H1 (cell line): ENCODE measurements around the gene TESMIN. TPM values are rescaled to one million over a fixed set of nuclear protein-coding genes. Genes with fewer than 3 reads are reported as not detected.

ENCODE experiments used
- CTCF ChIA-PET: fragments of 300-600 bp; sonication (Branson Sonifier 250); formaldehyde crosslinking; loops from one replicate; lab custom pipeline; 2021; ENCODE audit not compliant: partially characterized antibody; lab: Charles Lee
- POLR2A ChIA-PET: fragments of 300-600 bp; sonication (Branson Sonifier 250); formaldehyde crosslinking; loops from one replicate; lab custom pipeline; 2021; ENCODE audit warnings: inconsistent platforms; ENCODE audit not compliant: partially characterized antibody; lab: Charles Lee
- DNase-seq, 2 experiments: peaks; one replicate each; pipeline versions ENCODE4 v3.0.0 to v3.0.0-alpha.2; 2010 to 2022; ENCODE audit warnings: low spot score in 2 of 2, low read depth in 1 of 2, mixed read lengths in 1 of 2
- FAIRE-seq: peaks from 2 replicates; lab custom pipeline; 2011; peaks lifted over from hg19 to GRCh38; lab: Jason Lieb, UNC
- H2AFZ ChIP-seq: 2 replicates; pipeline ENCODE4 v1.8.1; 2012; ENCODE audit warnings: low read length, inconsistent platforms
- H2AK5ac ChIP-seq: 2 replicates; pipeline ENCODE4 v1.6.1; 2013; ENCODE audit warnings: low read depth, low read length
- H2BK120ac ChIP-seq: replicated peaks from 2 replicates; pipeline ENCODE3; 2013; ENCODE audit warnings: low read depth, low read length, inconsistent platforms
- H2BK12ac ChIP-seq: 2 replicates; pipeline ENCODE4 v1.6.1; 2013; ENCODE audit warnings: low read depth, low read length
- H2BK15ac ChIP-seq: 2 replicates; pipeline ENCODE4 v1.6.1; 2013; ENCODE audit warnings: low read length
- H2BK20ac ChIP-seq: 2 replicates; pipeline ENCODE4 v1.6.1; 2013; ENCODE audit warnings: low read length
- H2BK5ac ChIP-seq: 2 replicates; pipeline ENCODE4 v1.6.1; 2013; ENCODE audit warnings: low read depth, low read length
- H3K14ac ChIP-seq: 2 replicates; pipeline ENCODE4 v1.6.1; 2013; ENCODE audit warnings: inconsistent platforms; ENCODE audit not compliant: insufficient read length
- H3K18ac ChIP-seq: 2 replicates; pipeline ENCODE4 v1.6.1; 2013; ENCODE audit warnings: low read length; ENCODE audit errors: extremely low read depth
- H3K23ac ChIP-seq: 2 replicates; pipeline ENCODE4 v1.6.1; 2013; ENCODE audit warnings: inconsistent platforms; ENCODE audit not compliant: insufficient read length
- H3K23me2 ChIP-seq: 2 replicates; pipeline ENCODE4 v1.6.1; 2013; ENCODE audit warnings: low read depth, low read length
- H3K27ac ChIP-seq: 2 replicates; pipeline ENCODE4 v1.6.1; 2011; ENCODE audit warnings: low read depth, low read length, inconsistent platforms
- H3K27me3 ChIP-seq, 4 experiments: replicated peaks in 1 of 4; 1 replicate in 1 of 4; 2 replicates in 3 of 4; pipeline versions ENCODE4 v1.6.1 to v1.8.1; 2011 to 2013; ENCODE audit warnings: low read length in 3 of 4, mild to moderate bottlenecking in 3 of 4, inconsistent platforms in 2 of 4, mixed read lengths in 2 of 4, moderate library complexity in 1 of 4; ENCODE audit not compliant: control insufficient read depth in 3 of 4, insufficient read depth in 3 of 4; ENCODE audit errors: extremely low read depth in 1 of 4
- H3K36me3 ChIP-seq, 4 experiments: 2 replicates each; pipeline versions ENCODE4 v1.6.1 to v1.8.1; 2011 to 2013; ENCODE audit warnings: mild to moderate bottlenecking in 4 of 4, low read length in 3 of 4, moderate library complexity in 2 of 4, control low read depth in 1 of 4, inconsistent platforms in 1 of 4; ENCODE audit not compliant: insufficient read depth in 4 of 4, control insufficient read depth in 2 of 4
- H3K4ac ChIP-seq: replicated peaks from 2 replicates; pipeline ENCODE3; 2013; ENCODE audit warnings: low read length, low read depth, mixed read lengths, inconsistent platforms; ENCODE audit not compliant: insufficient read length
- H3K4me1 ChIP-seq, 4 experiments: replicated peaks in 1 of 4; 1 replicate in 1 of 4; 2 replicates in 3 of 4; pipeline versions ENCODE4 v1.6.1 to v1.8.1; 2011 to 2013; ENCODE audit warnings: low read length in 3 of 4, inconsistent platforms in 2 of 4, mixed read lengths in 1 of 4; ENCODE audit not compliant: insufficient read depth in 4 of 4, control insufficient read depth in 3 of 4
- H3K4me2 ChIP-seq, 2 experiments: 2 replicates each; pipeline versions ENCODE4 v1.6.1 to v1.8.1; 2011 to 2013; ENCODE audit warnings: low read depth in 2 of 2, low read length in 2 of 2, control low read depth in 1 of 2, inconsistent platforms in 1 of 2, mild to moderate bottlenecking in 1 of 2; ENCODE audit not compliant: insufficient read depth in 1 of 2
- H3K4me3 ChIP-seq, 4 experiments: fragments of 200-600, 300-600 bp in 1 of 4; sonication (generic), shearing (Covaris generic), sonication (Bioruptor Twin) in 1 of 4; 2 replicates each; pipeline versions ENCODE4 v1.5.1 to v1.8.1; 2011 to 2016; ENCODE audit warnings: low read length in 4 of 4, low read depth in 3 of 4, control low read depth in 2 of 4, inconsistent platforms in 2 of 4, mild to moderate bottlenecking in 2 of 4, mixed read lengths in 1 of 4, moderate library complexity in 1 of 4; ENCODE audit not compliant: insufficient read depth in 2 of 4; ENCODE audit errors: extremely low read depth in 1 of 4
- H3K56ac ChIP-seq: replicated peaks from 2 replicates; pipeline ENCODE3; 2013; ENCODE audit warnings: low read depth, mild to moderate bottlenecking, mixed read lengths, low read length, inconsistent platforms; ENCODE audit not compliant: insufficient read length
- H3K79me1 ChIP-seq: 2 replicates; pipeline ENCODE4 v1.6.1; 2013; ENCODE audit warnings: low read depth, low read length, control low read depth
- H3K79me2 ChIP-seq, 2 experiments: 2 replicates each; pipeline versions ENCODE4 v1.6.1 to v1.8.1; 2012 to 2013; ENCODE audit warnings: low read length in 2 of 2, mild to moderate bottlenecking in 2 of 2, inconsistent platforms in 1 of 2; ENCODE audit not compliant: insufficient read depth in 2 of 2, control insufficient read depth in 1 of 2
- H3K9ac ChIP-seq, 4 experiments: replicated peaks in 1 of 4; 1 replicate in 1 of 4; 2 replicates in 3 of 4; pipeline versions ENCODE4 v1.6.1 to v1.8.1; 2011 to 2013; ENCODE audit warnings: low read depth in 3 of 4, low read length in 3 of 4, control low read depth in 2 of 4, mild to moderate bottlenecking in 2 of 4, moderate library complexity in 2 of 4, inconsistent platforms in 1 of 4; ENCODE audit errors: extremely low read depth in 1 of 4
- H3K9me3 ChIP-seq, 2 experiments: 2 replicates each; pipeline versions ENCODE4 v1.6.1 to v1.8.1; 2012 to 2013; ENCODE audit warnings: mild to moderate bottlenecking in 2 of 2, moderate library complexity in 2 of 2, control low read depth in 1 of 2, inconsistent platforms in 1 of 2, low read depth in 1 of 2, low read length in 1 of 2, mixed read lengths in 1 of 2; ENCODE audit not compliant: insufficient read depth in 2 of 2
- H4K20me1 ChIP-seq, 2 experiments: replicated peaks in 1 of 2; 2 replicates each; pipeline versions ENCODE3 to v1.8.1; 2011 to 2013; ENCODE audit warnings: inconsistent platforms in 2 of 2, low read length in 2 of 2, mild to moderate bottlenecking in 1 of 2; ENCODE audit not compliant: insufficient read depth in 2 of 2, control insufficient read depth in 1 of 2
- H4K5ac ChIP-seq: 2 replicates; pipeline ENCODE4 v1.6.1; 2013; ENCODE audit warnings: low read length, low read depth, mixed read lengths, inconsistent platforms; ENCODE audit not compliant: insufficient read length
- H4K8ac ChIP-seq: 2 replicates; pipeline ENCODE4 v1.8.0; 2013; ENCODE audit warnings: mild to moderate bottlenecking, moderate library complexity, low read length, inconsistent platforms; ENCODE audit not compliant: insufficient read depth; ENCODE audit errors: extremely low read depth
- H4K91ac ChIP-seq: replicated peaks from 2 replicates; pipeline ENCODE3; 2013; ENCODE audit warnings: low read length, mixed read lengths, inconsistent platforms; ENCODE audit not compliant: insufficient read length
- CBX8 ChIP-seq: fragments of 300-800, 300-1000 bp; sonication (generic); IDR thresholded peaks from 2 replicates; pipeline ENCODE4 v1.7.1; 2016; ENCODE audit warnings: low read depth, low read length, borderline replicate concordance
- CEBPB ChIP-seq: IDR thresholded peaks from 2 replicates; pipeline ENCODE4 v1.6.1; 2012; ENCODE audit warnings: low read depth, low read length
- EZH2 ChIP-seq: fragments of 200-600 bp; sonication (generic); IDR thresholded peaks from 2 replicates; pipeline ENCODE4 v1.7.1; 2012; ENCODE audit warnings: low read depth, mild to moderate bottlenecking, moderate library complexity, low read length, inconsistent platforms; ENCODE audit not compliant: severe bottlenecking
- MAFK ChIP-seq: IDR thresholded peaks from 2 replicates; pipeline ENCODE4 v1.6.1; 2012; ENCODE audit warnings: low read depth, mild to moderate bottlenecking, improper control_type of control experiment, low read length
- SP1 ChIP-seq: IDR thresholded peaks from 2 replicates; pipeline ENCODE4 v1.6.1; 2011; ENCODE audit warnings: low read depth, low read length
- YY1 ChIP-seq: IDR thresholded peaks from 2 replicates; pipeline ENCODE4 v1.6.1; 2011; ENCODE audit warnings: low read depth, mild to moderate bottlenecking, low read length
- WGBS, 2 experiments: shearing (Covaris generic) in 1 of 2; methylation state at CpG; one replicate each; pipeline versions ENCODE4 v1.1.6 to v1.1.7; 2013 to 2015; ENCODE audit warnings: low lambda C conversion rate in 2 of 2, mixed read lengths in 2 of 2, inconsistent platforms in 1 of 2, low coverage in 1 of 2, missing lambda C conversion rate in 1 of 2; ENCODE audit not compliant: insufficient replicate concordance in 2 of 2, insufficient coverage in 1 of 2, insufficient read length in 1 of 2; ENCODE audit errors: extremely low coverage in 1 of 2, missing lambda C conversion rate in 1 of 2; 5-methylcytosine and 5-hydroxymethylcytosine counted together
- polyA plus RNA-seq, 7 experiments: library from polyadenylated mRNA; depleted of rRNA in 3 of 7; stranded (reverse) in 5 of 7; unstranded in 2 of 7; fragments of >200 nt in 5 of 7; fragments of 200-250 nt in 2 of 7; gene quantifications; 1 replicate in 5 of 7; 2 replicates in 1 of 7; 4 replicates in 1 of 7; pipeline versions ENCODE4 v1.2.1 to v1.2.3, GENCODE V29; 2011 to 2013; ENCODE audit warnings: missing spikeins in 2 of 7, mixed read lengths in 2 of 7
- total RNA-seq: library from RNA; stranded (reverse); fragmentation: NEBNext Ultra II Directional; extraction: Animal tissue kit (Norgen Biotek cat#: 25700); gene quantifications from 2 replicates; pipeline ENCODE4 v1.2.1, GENCODE V29; 2021

TESMIN gene
- total and polyA plus RNA-seq, 2 of the 8 experiments (the other 6 are each of a cell fraction or from before 2014, with no cell fraction given) = 22.6 to 61.1 TPM

- H3K56ac ChIP-seq = no peak overlapping the region
- H3K4me2 ChIP-seq = no peak overlapping the region
- H2BK20ac ChIP-seq = no peak overlapping the region
- no peak overlapping the region for H3K9ac ChIP-seq
- no peak overlapping the region for H4K91ac ChIP-seq
- POLR2A ChIA-PET = no interaction called here
- no peaks in the 10 kb centered on the region for H3K9me3 ChIP-seq
- no peak for FAIRE-seq
- no peaks in the 10 kb centered on the region for H3K4me1 ChIP-seq
- no peaks in the 10 kb centered on the region for H3K23me2 ChIP-seq
- no peak overlapping the region for H3K27ac ChIP-seq
- peak overlapping the region; percentile 4; the same call in 1 of the 2 replicates for H4K8ac ChIP-seq
- H3K79me1 ChIP-seq = no peaks in the 10 kb centered on the region
- H3K14ac ChIP-seq = no peak overlapping the region
- 96% methylated on average over 18 of the region's 18 CpGs; no CpG with 5 or more reads in 1 of the 2 experiments for WGBS, 2 experiments
- H2BK5ac ChIP-seq = no peak overlapping the region
- H2BK12ac ChIP-seq = no peak overlapping the region; the same call in 1 of the 2 replicates
- no peak overlapping the region for H3K4me3 ChIP-seq
- H2AFZ ChIP-seq = no peak overlapping the region
- no peak overlapping the region for H2AK5ac ChIP-seq
- no peak overlapping the region for H3K23ac ChIP-seq
- no peak overlapping the region for H2BK120ac ChIP-seq
- H3K27me3 ChIP-seq = no peaks in the 10 kb centered on the region
- no peak for TF ChIP-seq MAFK
- TF ChIP-seq CEBPB = no peak
- TF ChIP-seq EZH2 = no peak
- no peak for TF ChIP-seq CBX8
- no peak for TF ChIP-seq YY1
- no peak for TF ChIP-seq SP1
- no peak overlapping the region for H3K18ac ChIP-seq
- H2BK15ac ChIP-seq = no peak overlapping the region
- H4K5ac ChIP-seq = no peak overlapping the region
- H3K36me3 ChIP-seq = no peaks in the 10 kb centered on the region
- no peak overlapping the region for H3K4ac ChIP-seq
- H4K20me1 ChIP-seq = no peaks in the 10 kb centered on the region
- CTCF ChIA-PET = interaction anchor here (0.6 to 1.3 kb wide), 3 partner anchors 10 to 208 kb away, joined by 3 read pairs; no protein-coding TSS in a partner anchor
- DNase-seq = no peak
- H3K79me2 ChIP-seq = no peaks in the 10 kb centered on the region
These were observed 41.2 kb upstream of the TESMIN start for GRCh38 chr11:68792400-68792966.
